ENCODE data around the gene KRABD2.
"Not testable (repeated sequence)": the region's sequence is repeated elsewhere in the genome, so short reads cannot be mapped to it uniquely, and the experiment has no call there.

KRABD2 gene

GRCh38 chr17:8373856-8374255 lies 2.6 kb downstream of the KRABD2 start:
- Histone ChIP-seq H3K4me1 (ENCODE audit: control insufficient read depth in 1 of 2, insufficient read depth in 2 of 2, low read length in 2 of 2) (peaks cover 14 to 29% of the 10 kb centered on the region in 2 experiments; a peak in 3 of 4 replicates), H4K20me1 (ENCODE audit: insufficient read depth) (peaks cover 13% of the 10 kb centered on the region; the same call in 1 of the 2 replicates), H3K36me3 (ENCODE audit: control insufficient read depth in 1 of 2, insufficient read depth in 2 of 2, low read length in 2 of 2) (peaks cover 16 to 17% of the 10 kb centered on the region in 2 experiments; a peak in 3 of 4 replicates)
- H3K9me2 ChIP-seq (ENCODE audit: insufficient read depth); H3K4me3 ChIP-seq (replicated peaks in 1 of 2; ENCODE audit: low read depth in 1 of 2, low read length in 2 of 2); H3K4me2 ChIP-seq (ENCODE audit: low read length); BruUV-seq (replicated peaks); H3K79me2 ChIP-seq (ENCODE audit: insufficient read depth, low read length); POLR2A ChIA-PET; H3K27ac ChIP-seq (ENCODE audit: low read depth, low read length); ATAC-seq; CTCF ChIA-PET; DNase-seq (ENCODE audit: low read depth, low spot score); H3K9ac ChIP-seq (ENCODE audit: low read length); H3K9me3 ChIP-seq (ENCODE audit: control insufficient read depth in 1 of 2, insufficient read depth in 1 of 2, low read depth in 1 of 2, low read length in 2 of 2); H3K27me3 ChIP-seq (ENCODE audit: insufficient read depth, low read length); RAD21 ChIA-PET (ENCODE audit: low non-redundant PET in 1 of 2, low total read pairs in 2 of 2, uncharacterized antibody in 2 of 2, unreplicated experiment in 2 of 2); H2AFZ ChIP-seq (ENCODE audit: low read depth, low read length, poor library complexity, severe bottlenecking): not testable (repeated sequence)
- intact Hi-C loops (cut with micrococcal nuclease): loop anchor here (10.0 kb wide), 1 partner anchor 149 kb away; no protein-coding TSS in a partner anchor

- BruUV-seq (replicated peaks): no TSS peak
- CTCF ChIA-PET: no interaction called here
- H3K4me2 ChIP-seq (ENCODE audit: low read length): no peak overlapping the region
- peaks cover under 1% of the 10 kb centered on the region; the same call in 1 of the 2 replicates for H4K20me1 ChIP-seq (ENCODE audit: insufficient read depth)
- no peak overlapping the region for H3K27ac ChIP-seq (ENCODE audit: low read depth, low read length)
- RAD21 ChIA-PET (ENCODE audit: low non-redundant PET in 1 of 2, low total read pairs in 2 of 2, uncharacterized antibody in 2 of 2, unreplicated experiment in 2 of 2): no interaction called here
- H3K79me2 ChIP-seq (ENCODE audit: insufficient read depth, low read length): no peaks in the 10 kb centered on the region; the same call in 1 of the 2 replicates
- intact Hi-C loops (cut with micrococcal nuclease): loop anchor here (10.0 kb wide), 1 partner anchor 148 kb away; no protein-coding TSS in a partner anchor
- DNase-seq (ENCODE audit: low read depth, low spot score) (no peak), ATAC-seq (no peak)
- no peak overlapping the region for H3K9ac ChIP-seq (ENCODE audit: low read length)
- no peak overlapping the region for H3K4me3 ChIP-seq (replicated peaks in 1 of 2; ENCODE audit: low read depth in 1 of 2, low read length in 2 of 2)
- H2AFZ ChIP-seq (ENCODE audit: low read depth, low read length, poor library complexity, severe bottlenecking): no peak overlapping the region
- H3K9me2 ChIP-seq (ENCODE audit: insufficient read depth): no peaks in the 10 kb centered on the region
- H3K4me1 ChIP-seq (ENCODE audit: control insufficient read depth in 1 of 2, insufficient read depth in 2 of 2, low read length in 2 of 2): peaks cover 12 to 17% of the 10 kb centered on the region in 2 experiments; a peak in 3 of 4 replicates
- no peaks in the 10 kb centered on the region for H3K9me3 ChIP-seq (ENCODE audit: control insufficient read depth in 1 of 2, insufficient read depth in 1 of 2, low read depth in 1 of 2, low read length in 2 of 2)
- H3K36me3 ChIP-seq (ENCODE audit: control insufficient read depth in 1 of 2, insufficient read depth in 2 of 2, low read length in 2 of 2): peaks cover 3 to 6% of the 10 kb centered on the region in 2 experiments; a peak in 3 of 4 replicates
- POLR2A ChIA-PET: no interaction called here
- H3K27me3 ChIP-seq (ENCODE audit: insufficient read depth, low read length): no peaks in the 10 kb centered on the region
- TF ChIP-seq ZBTB33 (IDR thresholded peaks at IDR 0.05; ENCODE audit: extremely low read depth, insufficient replicate concordance, low read length) (no peak), FOSL1 (IDR thresholded peaks at IDR 0.05; ENCODE audit: low read depth) (no peak), SP1 (IDR thresholded peaks at IDR 0.05; ENCODE audit: low read depth) (no peak), CEBPB (IDR thresholded peaks at IDR 0.05; ENCODE audit: low read depth) (no peak), ZNF274 (IDR thresholded peaks at IDR 0.05; ENCODE audit: low read depth, low read length) (no peak), YY1 (IDR thresholded peaks at IDR 0.05; ENCODE audit: extremely low read depth, insufficient replicate concordance, low read depth, low read length) (no peak), JUND (IDR thresholded peaks at IDR 0.05) (no peak), ELF1 (IDR thresholded peaks at IDR 0.05; ENCODE audit: borderline replicate concordance, low read depth) (no peak), REST (IDR thresholded peaks at IDR 0.05; ENCODE audit: low read depth) (no peak), EZH2phosphoT487 (IDR thresholded peaks at IDR 0.05; ENCODE audit: borderline replicate concordance) (no peak), POLR2AphosphoS5 (IDR thresholded peaks at IDR 0.05; ENCODE audit: low read depth, low read length) (no peak), CTCF (IDR thresholded peaks at IDR 0.05 in 2 of 3, conservative IDR thresholded peaks at IDR 0.05 in 1 of 3; ENCODE audit: borderline replicate concordance in 1 of 3, insufficient read depth in 1 of 3, low read depth in 2 of 3, low read length in 2 of 3) (no peak)
Measured at GRCh38 chr17:8372422-8372821, 4.1 kb downstream of the KRABD2 start.
